EL (cell line): ENCODE results near the gene HLA-DOA.

ENCODE experiments used
- DNase-seq: peaks from one replicate; pipeline ENCODE4 v3.0.0-alpha.2; 2016

The HLA-DOA gene

DNA sequence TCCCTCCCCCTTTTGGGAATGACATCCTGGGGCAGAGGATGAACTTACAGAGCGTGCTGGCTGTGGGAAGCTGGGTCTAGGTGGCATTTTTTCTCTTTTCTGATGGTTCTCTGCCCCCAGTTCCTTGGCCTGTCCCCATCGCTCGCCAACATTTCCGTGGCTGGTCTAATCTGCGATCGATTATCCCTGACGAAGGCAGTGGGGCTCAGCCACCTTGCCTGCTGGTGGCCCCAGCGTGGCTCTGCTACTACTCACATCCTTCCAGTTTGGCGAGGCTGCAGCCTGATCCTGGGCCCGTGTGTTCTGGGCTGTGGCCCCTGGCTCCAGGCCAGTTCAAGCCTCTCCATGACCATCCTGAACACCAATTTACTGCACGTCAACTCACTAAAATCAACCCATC lies 6.4 kb upstream of the HLA-DOA start:
- DNase-seq: no peak

DNA sequence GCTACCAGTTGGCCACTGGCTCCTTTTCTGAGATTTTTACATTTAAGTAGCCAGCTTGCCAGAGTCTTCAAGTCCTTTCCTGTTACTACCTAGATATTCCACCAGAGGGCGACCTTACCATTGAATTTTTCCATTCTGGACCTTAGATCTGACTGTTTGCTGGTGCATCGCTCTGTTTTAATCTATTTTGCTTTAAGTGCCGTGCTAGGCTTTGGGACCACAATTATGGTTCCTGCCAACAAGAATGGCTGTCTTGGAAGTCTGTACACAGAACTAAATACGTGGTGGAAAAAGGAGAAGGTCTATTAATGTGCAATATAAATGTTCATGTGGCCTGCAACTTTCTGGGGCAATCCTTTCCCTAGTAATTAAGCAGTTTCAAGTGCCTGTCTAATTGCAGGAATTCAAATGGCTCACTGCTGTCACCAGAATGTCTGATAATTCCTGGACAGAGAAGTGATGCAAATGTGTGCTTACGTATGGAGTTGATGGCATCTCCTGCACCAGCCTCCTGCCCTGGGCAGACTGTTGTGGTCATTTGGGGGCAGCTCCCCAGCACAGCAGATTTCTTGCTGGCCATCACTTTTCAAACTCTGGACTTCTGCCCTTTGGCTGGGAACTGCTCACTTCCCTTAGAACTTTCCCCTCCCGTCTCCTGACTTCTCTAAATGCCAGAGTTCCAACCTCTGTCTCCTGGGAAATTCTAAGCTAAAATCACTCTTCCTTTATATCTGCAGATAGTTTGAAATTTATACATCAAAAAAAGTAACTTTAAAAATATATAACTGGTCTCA lies 5.6 kb upstream of the HLA-DOA start:
- DNase-seq: peak; percentile 78

DNA sequence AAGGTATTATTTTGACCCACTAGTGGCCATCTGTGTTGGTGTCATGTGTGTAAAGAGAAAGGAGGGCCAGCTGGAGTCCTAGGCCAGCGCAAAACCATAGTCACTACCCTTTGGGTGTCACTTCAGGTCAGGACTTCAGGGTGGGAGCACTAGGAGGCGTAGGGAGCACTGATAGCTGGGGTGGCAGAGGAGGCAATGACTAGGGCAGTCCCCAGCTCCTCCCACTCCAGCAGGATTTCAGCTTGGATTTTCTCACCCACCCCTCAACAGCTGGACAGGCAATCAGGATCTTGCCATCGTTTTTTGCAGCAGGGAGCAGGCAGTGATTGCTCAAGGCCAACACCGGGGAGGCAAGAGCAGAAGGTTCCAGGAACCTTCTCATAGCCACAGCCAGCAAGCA lies 4.2 kb upstream of the HLA-DOA start:
- DNase-seq: no peak

DNA sequence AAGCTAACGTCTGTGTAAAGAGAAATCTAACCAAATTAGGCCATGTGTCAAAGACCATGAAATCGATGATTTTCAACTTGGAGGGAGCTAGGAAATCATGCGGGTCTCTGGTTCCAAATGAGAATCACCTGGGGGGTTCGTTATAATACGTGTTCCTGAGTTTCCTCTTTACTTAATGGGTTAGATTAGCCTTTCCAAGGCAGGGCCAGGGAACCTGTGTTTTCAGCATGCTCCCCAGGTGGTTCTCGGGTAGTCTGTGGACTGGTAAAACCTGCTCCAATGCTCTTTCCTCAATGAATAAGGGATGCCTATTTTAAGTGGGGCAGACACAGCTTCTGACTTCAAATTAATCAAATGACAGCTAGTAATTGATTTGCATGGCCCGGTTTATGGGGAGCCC lies 965 bp upstream of the HLA-DOA start:
- DNase-seq: no peak

DNA sequence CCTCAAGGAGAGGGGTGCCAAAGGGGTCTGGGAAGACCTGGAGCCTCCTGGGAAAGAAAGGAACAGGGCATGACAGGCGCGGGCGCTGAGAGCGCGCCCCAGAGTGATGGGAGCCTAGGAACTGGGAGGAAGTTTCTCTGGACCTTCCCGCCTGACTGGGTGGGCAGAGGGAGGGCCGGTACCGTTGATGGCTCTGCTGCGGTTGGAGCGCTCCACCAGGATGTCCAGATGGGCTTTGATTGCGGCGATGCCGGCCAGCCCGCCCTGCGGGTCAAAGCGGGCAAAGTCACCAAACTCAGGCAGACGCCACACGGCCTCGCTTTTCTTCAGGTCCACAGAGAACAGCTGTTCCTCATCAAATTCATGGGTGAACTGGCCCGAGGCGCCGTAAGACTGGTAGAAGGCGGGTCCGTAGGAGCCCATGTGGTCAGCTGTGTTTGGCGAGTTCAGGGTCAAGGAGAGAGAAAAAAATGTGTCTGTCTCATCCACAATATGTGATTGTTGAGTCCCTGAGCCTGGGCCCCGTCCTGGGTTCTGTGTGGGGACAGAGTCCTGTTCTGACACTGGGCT lies 1.5 kb downstream of the HLA-DOA start:
- DNase-seq: no peak

DNA sequence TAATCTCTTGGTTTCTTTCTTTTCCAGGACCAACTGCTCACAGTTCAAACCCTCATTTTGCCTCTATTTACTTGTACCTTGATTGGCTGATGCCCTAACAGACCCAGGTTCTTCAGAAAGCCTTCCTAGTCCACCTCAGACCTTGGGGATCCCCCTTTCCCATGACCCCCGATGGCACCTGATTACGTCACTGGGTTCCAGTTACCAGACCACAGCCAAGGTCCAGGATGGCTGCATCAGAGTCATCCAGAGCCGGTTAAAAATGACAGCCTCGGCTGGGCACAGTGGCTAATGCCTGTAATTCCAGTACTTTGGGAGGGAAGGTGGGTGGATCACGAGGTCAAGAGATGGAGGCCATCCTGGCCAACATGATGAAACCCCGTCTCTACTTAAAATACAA lies 4.5 kb downstream of the HLA-DOA start:
- DNase-seq: no peak

DNA sequence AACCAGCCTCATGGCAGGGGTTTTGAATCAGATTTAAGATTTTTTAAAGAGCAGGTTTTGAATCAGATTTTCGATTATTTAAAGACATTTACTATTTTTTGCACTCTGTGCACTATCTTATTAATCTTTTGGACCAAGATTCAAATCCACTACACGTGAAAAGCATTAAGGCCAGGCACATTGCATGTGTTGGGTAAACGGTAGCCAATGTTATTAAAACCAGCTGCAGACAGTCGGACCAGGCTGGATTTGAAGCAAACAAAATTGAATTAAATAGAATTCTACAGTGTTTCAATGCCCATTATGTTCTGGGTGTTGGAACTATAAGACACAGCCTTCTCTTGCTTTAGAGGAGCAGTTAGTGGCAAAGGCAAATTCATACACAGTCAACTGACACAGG lies 7.7 kb downstream of the HLA-DOA start:
- DNase-seq: no peak

DNA sequence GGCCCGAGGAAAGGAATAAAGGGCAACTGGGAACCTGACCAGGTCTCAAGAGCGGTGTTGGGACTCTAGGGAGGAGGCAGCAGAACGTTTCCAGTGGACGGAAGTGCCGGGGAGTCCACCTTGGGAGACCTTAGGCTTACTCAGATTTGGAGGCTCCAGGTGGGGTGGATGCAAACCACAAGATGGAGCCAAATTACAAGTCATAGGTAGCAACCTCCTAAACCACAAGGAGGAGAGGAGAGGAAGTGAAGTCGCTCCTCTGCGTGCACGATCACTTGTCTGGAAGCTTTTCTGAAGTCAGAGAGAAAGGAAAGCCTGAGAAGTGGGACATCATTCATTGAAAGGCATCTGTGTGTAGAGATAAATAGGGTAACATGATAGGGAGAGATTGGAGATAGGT lies 9.3 kb downstream of the HLA-DOA start:
- no peak for DNase-seq

DNA sequence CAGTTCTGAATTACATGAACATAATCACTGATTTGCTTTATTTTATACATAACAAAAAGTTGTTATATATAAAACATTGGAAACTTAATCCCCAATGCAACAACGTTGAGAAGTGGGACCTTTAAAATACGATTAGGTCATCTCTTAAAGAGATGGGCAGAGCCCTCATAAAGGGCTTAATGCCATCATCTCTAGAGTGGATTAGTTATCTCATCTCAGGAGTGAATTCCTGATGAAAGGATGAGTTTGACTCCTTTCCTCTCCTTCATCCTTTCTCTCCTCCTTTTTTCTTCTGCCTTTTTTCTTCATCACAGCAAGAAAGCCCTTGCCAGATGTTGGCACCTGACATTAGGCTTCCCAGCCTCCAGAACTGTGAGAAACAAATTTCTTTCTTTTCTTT lies 13.9 kb downstream of the HLA-DOA start:
- DNase-seq: no peak

DNA sequence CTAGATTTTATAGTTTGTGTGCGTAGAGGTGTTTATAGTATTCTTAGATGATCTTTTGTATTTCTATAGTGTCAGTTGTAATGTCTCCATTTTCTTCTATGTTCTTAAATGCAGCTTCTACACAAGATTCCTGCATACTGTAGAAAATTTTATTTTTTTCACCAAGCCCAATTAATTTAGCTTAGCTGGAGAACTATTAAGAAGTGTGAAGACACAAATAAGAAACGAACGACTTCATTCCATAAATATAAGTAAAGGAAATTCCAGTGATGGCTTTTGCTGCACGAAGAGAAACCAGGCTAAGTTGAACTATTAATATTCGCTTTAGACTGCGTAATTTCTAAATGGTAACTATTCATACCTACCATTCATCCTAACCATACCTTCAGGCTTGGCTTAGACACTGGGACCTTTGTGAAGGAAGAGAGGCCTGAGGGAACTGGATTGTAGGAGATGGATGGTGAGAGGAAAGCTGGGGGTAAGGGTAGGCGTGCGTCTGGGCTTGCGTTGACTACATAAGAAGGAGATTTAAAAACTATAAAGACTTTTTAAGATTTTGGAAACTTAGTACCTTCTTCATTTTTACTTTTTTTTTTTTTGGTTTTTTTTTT lies 15.9 kb downstream of the HLA-DOA start:
- no peak for DNase-seq

DNA sequence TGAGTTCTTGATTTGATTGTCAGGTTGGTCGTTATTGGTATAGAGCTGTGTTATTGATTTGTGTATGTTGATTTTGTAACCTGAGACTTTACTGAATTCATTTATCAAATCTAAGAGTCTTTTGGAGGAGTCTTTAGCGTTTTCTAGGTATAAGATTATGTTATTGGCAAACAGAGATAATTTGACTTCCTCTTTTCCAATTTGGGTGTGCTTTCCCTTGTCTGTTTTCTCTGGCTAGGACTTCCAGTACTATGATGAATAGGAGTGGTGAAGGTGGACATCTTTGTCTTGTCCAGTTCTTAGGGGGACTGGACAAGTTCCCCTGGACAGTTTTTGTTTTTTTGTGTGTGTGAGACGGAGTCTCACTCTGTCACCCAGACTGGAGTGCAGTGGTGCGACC lies 17.4 kb downstream of the HLA-DOA start:
- DNase-seq: no peak

DNA sequence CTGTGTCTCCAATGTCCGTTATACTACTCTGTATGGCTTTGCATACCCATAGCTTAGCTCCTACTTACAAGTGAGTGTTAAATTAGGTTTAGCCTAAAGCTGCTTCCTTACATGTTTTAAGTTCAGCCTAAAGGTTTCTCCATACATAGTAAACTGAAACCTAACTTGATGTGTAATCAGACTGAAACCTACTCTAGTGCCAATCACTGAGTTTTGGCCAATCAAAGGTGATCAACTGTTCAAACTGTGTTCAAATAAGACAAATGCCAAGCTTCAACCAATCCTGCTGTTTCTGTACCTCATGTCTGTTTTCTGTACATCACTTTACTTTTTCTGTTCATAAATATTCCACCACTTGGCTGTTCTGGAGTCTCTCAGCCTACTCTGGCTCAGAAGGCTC lies 20.0 kb downstream of the HLA-DOA start:
- DNase-seq: no peak

DNA sequence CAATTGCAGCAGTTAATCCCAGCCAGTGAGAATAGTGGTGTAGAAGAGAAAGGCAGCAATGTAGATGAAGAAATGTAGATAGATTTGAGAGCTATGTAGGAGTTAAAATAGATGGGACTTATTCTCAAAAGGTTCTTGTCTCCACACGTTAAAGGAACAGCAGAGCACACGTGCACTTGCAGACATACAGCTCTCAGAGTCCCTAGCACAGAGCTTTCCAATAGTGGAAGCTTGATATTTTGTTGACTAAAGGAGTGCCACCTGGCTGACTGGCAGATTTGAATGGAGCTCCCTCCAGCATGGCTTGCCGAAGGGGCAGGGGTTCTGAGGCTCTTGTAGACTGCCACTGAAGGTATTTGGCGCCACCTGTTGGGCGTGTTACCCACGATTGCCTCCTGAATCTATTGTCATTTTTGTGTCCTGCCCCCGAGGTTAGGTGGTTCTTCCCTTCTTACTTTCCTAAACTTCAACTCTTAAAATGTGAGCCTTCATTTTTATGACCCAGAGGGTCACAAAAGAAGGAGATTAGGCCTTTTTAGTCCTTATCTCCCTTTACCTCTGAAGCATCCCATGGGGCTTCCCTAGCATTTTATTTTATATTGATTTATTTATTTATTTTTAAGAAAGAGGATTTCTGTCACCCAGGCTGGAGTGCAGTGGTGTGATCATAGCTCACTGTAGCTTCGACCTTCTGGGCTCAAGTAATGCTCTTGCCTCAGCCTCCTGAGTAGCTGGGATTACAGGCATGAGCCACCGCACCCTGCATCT lies 24.6 kb downstream of the HLA-DOA start:
- peak; percentile 84 for DNase-seq

DNA sequence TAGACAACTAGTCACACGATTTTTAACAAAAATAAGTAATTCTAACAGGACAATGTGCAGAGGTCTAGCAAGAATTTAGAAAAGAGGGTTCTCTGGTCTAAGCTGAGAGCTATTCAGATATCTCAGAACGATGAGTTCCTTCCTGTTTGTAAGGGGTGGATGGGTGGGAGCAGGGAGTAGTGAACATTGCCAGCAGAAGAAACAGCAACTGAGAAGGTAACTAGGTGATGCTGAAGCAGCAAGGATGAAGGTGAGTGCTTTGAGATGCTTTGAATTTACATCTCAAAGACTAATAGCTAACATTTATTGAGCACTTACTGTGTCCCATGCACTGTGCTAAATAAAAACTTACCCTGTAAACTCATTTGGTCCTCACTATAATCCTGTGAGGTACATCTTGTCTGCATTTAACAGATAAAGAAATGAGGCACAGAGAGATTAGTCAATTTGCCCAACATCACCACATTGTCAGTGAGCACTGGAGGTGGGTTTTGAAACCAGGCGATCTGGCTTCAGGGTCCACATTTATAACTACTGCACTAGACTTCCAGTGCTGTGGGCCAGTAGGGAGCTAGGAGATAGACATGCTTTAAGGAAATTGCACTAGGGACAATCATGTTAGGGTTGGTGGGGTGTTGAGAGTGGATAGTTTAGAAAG lies 25.3 kb downstream of the HLA-DOA start:
- peak; percentile 9 for DNase-seq

DNA sequence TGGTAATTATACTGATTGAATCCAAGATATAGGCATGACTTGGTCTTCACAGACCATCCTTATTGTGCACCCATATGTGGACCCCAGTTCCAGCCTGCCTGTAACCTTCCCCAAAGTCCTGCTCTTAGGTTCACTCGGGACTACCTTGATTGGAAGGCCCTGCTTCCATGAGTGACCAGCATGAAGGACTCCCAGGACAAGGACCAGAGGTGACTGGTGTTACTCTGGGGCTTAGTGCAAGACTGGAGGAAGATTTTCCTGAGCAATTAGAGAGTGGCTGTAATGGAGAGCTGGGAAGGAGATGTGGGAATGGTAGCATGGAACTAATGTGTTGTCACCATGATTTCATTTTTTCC lies 25.9 kb downstream of the HLA-DOA start:
- DNase-seq: peak; percentile 9

DNA sequence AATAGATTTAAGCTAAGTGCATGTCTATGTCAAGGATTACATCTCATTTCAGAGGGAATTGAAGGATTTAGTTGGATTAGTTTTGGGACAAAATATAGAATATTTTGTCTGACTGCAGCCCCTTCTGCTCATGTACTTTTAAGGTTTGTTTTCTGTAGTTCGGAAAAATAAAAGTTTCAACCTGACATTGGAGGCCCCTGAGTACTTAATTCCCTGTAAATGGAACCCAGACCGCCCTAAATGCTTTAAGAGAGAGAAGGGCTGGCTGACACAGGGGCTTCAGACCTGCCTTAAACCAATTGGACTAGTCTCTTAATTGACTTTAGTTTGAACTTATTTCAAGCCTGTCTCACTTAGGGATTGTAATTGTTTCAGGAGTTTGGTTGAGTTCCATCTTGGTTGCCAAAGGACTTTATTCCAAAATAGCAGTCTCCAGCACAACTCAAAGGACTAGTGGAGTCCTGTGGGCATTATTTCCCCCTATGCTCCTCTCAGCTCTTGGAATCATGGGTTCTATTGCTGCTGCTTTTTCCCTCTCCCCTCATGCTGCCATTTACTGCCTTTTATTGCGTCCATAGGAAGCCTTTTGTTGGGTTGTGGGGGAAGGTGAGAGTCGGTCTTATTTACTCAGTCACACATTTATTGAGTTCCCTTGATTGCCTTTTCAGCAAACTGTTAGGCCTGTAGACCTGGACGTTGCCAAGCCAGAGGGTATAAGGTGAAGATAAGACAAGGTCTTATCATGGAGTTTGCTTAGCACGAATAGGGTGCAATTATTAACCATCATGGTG lies 26.5 kb downstream of the HLA-DOA start:
- DNase-seq: peak; percentile 20

DNA sequence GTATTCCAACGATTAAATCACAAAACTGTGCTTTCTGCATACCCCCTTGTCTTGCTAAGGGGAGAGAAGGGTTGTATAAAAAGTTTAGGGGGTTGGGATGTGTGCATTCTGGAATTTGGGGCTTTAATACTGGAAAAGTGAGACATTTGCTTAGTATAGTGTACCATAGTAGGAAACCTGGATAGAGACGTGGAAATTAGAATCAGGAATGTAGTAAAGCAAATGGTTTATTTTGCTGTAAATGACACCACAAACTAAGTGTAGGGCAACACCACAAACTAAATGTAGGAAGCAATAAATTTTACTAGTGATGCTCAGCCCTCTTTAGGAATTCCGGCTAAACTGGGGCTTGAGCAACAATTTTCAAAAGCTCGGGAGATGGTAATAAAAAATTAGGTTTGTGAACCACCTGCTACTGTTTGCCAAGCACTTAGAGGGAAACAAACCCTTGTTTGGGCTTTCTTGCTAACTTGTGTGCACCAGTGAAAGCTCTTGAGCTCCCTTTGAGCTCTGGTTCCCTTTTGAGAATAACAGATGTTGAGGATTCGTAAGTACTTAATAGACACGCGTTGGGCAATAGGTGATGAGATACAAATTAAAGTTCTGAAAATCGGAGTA lies 27.2 kb downstream of the HLA-DOA start:
- peak; percentile 22 for DNase-seq

DNA sequence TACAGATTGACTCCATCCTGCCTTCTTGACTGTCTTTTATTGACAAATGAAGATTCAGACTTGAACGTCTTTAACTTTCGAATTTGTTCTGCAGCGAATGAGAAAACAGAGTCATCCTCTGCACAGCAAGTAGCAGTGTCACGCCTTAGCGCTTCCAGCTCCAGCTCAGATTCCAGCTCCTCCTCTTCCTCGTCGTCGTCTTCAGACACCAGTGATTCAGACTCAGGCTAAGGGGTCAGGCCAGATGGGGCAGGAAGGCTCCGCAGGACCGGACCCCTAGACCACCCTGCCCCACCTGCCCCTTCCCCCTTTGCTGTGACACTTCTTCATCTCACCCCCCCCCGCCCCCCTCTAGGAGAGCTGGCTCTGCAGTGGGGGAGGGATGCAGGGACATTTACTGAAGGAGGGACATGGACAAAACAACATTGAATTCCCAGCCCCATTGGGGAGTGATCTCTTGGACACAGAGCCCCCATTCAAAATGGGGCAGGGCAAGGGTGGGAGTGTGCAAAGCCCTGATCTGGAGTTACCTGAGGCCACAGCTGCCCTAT lies 28.8 kb downstream of the HLA-DOA start:
- peak; percentile 8 for DNase-seq

DNA sequence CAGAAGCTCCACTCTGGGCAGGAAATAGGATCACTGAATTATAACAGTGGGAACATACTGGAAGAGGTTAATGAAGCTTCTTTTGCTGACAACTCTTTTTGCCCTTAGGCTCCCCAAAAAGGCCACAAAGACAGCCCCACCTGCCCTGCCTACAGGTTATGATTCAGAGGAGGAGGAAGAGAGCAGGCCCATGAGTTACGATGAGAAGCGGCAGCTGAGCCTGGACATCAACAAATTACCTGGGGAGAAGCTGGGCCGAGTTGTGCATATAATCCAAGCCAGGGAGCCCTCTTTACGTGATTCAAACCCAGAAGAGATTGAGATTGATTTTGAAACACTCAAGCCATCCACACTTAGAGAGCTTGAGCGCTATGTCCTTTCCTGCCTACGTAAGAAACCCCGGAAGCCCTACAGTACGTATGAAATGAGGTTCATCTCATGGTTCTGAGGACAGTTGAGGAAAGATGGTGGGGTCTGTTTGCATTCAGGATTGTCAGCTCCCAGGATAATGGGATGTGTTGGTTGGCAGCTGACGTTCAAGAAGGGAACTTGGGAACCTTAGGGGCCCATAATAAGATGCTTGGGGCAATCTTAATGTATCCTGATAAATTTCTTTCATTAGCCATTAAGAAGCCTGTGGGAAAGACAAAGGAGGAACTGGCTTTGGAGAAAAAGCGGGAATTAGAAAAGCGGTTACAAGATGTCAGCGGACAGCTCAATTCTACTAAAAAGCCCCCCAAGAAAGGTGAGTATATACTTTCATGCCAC lies 29.5 kb downstream of the HLA-DOA start:
- DNase-seq: no peak

DNA sequence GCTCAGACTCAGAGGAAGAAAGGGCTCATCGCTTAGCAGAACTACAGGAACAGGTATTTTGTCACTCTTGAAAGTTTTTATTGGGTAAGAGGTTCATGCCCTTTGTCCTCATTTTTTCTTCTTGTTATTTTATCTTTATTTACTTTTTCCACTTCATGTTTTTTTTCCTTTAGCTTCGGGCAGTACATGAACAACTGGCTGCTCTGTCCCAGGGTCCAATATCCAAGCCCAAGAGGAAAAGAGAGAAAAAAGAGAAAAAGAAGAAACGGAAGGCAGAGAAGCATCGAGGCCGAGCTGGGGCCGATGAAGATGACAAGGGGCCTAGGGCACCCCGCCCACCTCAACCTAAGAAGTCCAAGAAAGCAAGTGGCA lies 31.5 kb downstream of the HLA-DOA start:
- no peak for DNase-seq
